HG03521 (cell line): ENCODE measurements around the gene CUEDC2.

Experiments
- ATAC-seq: cut with Tn5 transposase; IDR thresholded peaks from one replicate; pipeline ENCODE4 v1.9.1; 2021; ENCODE audit warnings: mild to moderate bottlenecking, moderate library complexity; ENCODE audit not compliant: unreplicated experiment

The CUEDC2 gene

DNA sequence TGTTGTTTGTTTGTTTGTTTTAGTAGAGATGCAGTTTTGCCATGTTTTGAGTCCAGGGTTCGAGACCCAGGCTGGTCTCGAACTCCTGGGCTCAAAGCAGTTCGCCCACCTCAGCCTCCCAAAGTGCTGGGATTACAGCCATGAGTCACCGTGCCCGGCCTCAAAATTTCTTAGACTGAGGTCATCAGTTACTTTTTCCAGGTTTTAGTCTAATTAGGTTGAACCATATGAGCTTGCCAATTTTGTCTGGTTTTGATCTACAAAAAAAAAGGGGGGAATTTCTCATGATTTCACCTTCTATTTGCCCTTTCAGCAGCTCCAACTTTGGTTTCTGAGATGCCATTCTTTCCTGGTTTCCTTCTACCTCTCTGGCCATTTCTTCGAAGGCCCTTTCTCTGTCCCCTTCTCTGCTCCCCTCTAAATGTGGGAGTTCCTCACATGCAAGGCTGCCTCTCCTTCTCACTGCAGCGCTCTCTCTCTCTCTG lies 5.5 kb downstream of the CUEDC2 start:
- no peak for ATAC-seq

DNA sequence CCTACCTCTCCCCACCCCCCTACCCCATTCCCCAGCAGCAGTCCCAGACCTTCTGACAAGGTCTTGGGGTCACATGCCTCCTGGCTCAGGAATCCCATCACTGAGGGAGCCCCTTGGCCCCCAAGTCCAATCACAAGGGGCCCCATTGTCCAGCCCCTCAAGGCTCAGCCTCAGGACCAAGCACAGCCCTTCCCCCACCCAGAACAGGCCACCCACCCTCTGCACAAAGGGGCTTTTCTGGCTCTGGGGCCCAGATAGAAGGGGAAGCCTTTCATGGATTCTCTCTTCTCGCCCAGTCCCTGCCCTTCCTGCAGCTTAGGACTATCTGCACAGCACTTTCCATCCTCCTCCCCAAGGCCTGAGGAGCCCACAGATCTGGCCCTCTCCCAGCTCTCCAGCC lies 6.9 kb downstream of the CUEDC2 start:
- ATAC-seq, result no peak

DNA sequence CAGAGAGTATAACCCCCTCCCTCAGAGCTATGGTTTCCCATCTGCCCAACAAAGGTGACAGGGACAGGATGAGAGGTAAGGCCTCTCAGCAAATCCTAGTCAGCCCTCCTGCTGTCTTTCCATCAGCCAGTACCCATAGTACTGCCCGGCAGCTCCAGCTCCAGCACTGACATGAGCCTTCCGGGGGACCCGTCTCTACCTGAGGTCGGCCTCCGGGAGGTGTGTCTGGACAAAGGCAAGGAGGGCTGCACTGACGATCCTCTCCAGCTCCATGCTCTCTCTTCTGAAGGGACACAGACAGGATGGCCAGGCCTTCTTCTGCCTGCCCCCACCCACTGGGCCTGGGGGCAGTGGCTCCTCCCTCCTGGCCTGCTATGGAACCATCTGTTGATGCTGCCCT lies 7.5 kb downstream of the CUEDC2 start:
- no peak for ATAC-seq

DNA sequence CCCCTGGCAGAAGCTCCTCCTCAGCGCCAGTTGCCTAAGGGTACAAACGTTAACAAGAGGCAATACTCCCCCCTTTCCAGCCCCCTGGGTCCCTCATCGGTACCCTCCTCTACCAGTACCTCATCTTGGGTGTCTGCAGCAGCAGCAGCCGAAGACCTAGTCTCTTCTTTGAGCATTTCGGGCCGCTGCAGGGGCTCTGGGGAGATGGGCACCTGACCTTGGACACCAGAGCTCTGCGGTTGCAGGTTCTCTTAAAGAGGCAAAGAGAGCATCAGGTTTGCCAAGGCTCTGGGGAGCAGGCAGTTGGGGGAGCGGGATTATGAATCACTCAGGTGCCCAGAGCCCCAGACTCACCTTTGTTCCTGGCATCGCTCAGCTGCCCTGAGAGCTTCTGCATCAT lies 8.2 kb downstream of the CUEDC2 start:
- no peak for ATAC-seq

DNA sequence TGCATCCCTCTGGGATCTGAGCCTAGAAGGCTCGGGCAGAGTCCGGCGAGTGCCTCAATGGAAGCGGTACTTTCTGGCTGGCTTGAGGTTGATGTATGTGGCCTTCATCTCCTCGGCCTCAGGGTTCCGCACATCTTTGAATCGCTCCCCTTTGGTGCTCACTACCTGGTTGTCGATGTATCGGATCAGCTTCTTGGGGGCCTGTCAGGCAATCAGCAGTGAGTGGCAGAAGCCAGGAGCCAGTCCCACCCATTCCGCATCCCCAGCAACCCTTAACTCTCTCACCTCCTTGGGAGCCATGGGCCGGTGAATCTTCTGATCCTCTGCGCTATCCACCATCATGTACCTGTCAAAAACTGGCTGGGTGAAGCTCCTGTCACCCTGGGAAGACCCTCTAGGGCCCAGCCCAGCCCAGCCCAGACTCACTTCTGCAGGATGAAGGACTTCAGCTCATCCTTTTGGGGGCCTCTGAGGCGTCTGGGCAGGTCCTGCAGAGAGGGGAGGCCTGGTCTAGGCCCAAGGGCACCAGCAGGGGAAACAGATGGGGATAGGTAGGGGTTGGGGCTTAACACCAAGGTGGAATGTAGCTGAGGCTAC lies 8.9 kb downstream of the CUEDC2 start:
- no peak for ATAC-seq

DNA sequence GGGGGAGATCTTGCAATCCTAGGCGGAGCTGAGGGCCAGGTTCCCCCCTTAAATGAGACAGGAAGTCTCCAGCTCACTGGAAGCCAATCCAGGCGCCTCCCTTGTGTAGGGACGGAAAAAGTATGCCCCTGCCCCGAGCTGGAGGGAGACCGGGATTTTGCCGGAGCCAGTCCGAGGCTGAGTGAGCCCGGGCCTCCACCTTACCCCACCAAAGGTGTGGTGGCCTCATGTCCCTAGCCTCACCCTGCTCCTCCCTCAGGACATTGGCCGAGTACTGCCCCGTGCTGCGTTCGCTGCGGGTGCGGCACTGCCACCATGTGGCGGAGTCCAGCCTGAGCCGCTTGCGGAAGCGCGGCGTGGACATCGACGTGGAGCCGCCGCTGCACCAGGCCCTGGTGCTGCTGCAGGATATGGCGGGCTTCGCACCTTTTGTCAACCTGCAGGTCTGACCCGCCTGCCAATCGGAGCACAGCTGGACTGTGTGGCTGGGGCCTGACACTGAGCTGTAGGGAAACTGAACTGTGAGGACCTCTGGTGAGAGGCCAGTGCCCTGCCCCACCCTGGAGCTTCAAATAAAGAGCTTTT lies 9.7 kb downstream of the CUEDC2 start:
- ATAC-seq, result no peak

DNA sequence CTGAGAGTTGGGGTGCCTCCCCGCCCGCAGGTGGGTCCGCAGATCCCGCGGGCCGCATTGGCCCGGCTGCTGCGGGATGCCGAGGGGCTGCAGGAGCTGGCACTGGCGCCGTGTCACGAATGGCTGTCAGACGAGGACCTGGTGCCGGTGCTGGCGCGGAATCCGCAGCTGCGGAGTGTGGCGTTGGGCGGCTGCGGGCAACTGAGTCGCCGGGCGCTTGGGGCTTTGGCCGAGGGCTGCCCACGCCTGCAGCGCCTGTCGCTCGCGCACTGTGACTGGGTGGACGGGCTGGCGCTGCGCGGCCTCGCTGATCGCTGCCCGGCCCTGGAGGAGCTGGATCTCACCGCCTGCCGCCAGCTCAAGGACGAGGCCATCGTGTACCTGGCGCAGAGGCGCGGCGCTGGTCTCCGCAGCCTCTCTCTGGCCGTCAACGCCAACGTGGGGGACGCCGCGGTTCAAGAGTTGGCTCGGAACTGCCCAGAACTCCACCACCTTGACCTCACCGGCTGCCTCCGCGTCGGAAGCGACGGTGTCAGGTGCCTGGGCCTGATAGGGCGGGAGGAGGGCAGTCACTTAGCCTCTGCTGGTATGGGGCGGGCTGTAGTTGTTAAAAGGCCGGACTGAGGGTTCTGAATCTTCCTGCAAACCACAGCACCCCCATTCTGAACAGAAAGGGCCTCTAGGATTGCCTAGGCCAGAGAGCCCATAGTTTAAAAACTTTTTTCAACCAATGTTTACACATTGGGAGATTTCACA lies 10.4 kb downstream of the CUEDC2 start:
- no peak for ATAC-seq

DNA sequence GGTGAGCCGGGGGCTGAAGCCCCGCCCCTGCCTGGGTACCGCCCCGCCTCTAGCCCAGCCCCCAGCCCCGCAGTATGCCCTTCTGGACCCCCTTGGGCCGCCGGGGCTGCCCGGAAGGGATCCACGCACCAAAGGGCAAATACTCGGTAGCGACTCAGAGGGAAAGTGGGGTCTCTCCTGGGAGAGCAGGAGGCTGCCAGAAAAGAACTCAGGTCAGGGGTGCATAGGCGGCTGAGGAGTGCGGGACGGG lies 10.9 kb downstream of the CUEDC2 start:
- no peak for ATAC-seq

DNA sequence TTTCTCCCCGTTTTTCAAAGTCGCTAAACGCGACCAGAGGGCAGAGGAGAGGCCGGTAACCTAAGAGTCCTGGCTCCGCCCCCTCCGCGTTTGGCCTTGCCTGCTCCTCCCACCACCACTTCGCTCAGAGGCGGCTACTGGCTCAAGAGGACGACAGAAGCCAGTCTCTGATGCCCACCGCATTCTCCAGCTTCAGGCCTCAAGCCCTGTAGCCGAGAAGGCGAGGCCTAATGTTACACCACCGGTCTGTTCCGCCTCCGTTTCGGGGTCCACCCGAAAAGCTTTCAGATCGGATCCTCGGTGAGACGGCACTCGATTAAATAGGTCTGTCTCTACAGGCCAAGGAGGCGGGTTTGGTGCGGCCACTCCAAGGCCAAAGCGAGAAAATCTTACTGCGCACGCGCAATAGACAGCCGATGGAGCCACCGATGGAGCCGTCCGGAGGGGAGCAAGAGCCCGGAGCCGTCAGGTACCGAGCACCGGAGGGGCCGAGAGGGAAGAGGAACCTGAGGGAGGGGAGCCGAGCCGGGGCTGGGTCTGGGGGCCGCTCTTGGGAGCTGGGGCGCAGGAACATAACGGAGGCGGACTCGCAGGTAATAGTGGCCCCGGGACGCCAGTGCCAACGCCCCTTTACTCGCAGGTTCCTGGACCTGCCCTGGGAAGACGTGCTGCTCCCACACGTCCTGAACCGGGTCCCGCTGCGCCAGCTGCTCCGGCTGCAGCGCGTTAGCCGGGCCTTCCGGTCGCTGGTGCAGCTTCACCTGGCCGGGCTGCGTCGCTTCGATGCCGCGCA lies 11.5 kb downstream of the CUEDC2 start, which contains the start of gene FBXL15:
TSS of gene FBXL15 (plus strand) at position 123 of the 793 bp plus-strand sequence. CDS start at position 417, 294 bp downstream.
- ATAC-seq, result peak; percentile 73

DNA sequence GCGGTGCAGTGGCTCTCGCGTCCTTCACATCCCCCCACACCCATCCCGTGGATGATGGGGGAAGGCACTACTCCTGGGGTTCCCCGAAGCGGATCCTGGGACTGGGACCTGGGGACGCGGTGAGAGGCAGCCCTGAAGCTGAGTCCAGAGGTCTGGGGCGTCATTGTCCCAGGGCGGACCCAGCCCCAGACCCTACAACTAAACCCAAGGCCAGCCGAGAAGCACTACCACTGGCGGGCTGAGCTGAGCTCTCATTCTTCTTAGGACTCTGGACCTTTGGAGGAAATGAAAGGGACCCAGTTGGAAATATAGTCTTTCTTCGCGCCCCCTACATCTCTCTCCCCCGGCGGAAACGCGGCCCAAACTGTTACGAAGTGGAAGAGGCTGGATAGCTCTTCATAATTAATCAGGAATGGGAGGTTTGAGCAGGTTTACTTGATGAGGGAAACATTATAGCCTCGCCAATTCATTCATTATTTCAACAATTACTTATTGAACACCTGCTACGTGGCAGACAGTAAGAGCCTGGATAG lies 12.1 kb downstream of the CUEDC2 start:
- ATAC-seq, result no peak

DNA sequence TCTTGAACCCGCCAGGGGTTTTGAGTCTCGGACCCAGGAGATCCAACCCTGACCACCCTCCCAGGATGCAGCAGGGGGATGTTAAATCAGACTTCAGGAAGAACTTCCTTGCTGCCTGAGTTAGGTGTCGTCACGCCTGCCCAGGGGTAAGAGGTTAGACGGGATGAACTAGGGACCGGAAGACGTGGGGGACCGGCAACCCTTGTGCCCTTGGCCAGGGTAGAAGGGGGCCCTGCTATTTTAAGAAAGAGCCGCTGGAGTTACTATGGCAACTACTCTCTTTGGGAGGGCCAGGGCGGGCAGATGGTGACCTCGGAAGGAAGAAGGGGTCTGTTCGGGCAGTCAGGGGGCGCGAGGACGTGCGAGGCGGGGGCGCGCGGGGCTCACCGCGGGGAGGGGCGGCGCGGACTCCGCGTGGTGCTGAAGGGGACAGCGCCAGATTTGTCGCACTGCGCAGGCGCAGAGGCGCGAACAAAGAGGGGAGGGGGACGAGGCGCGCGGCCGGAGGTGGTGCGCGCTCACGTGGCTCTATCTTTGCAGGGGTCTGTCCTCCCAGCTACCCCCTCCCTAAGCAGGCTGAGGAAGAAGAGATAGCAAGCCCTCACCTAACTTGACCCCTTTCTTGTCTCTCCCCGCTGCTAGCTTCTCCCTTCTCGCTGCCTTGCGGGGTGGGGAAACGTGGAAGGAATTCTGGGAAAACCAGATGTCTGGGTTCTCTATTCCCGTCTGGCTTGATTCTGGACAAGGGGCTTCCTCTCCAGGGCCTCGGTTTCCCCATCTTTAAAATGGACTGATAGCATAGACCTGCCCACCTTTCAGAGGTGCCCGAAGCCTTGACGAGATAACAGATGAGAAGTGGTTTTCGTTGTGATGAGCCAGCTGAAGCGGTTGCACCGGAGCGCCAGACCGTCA lies 12.8 kb downstream of the CUEDC2 start:
- no peak for ATAC-seq

DNA sequence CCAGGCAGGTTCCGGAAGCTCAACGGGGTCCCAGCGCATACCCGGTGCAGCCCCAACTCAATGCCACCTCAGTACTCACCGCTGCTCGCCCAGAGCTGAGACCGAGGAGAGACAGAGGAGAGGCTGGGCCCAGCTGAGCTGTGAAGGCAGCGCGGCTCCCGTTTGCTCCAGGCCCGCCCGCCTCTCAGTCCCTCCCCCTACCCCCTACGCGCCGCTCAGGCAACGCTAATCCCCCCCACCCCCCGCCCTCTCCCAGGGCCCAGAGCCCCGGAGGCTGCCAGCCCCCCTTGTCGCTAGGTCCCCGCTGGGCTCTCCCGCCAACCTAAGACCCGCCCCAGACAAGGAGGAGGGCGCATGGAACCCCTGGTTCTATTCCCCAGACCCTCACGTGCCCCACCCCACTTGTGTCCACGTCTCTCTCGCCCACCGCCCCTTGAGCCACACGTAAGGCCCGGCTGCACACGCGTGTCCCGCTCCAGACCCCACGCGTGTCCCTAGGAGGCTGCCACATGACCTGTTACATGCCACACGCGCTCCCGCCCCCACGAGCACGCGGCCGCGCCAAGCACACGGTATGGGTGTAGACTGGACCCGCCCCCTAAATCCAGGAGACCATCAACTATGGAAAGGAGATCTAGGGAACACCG lies 13.6 kb downstream of the CUEDC2 start, which contains the start of gene PSD:
TSS of gene PSD (minus strand) at position 164 of the 647 bp plus-strand sequence. CDS start 1,747 bp downstream, outside the sequence.
- no peak for ATAC-seq

DNA sequence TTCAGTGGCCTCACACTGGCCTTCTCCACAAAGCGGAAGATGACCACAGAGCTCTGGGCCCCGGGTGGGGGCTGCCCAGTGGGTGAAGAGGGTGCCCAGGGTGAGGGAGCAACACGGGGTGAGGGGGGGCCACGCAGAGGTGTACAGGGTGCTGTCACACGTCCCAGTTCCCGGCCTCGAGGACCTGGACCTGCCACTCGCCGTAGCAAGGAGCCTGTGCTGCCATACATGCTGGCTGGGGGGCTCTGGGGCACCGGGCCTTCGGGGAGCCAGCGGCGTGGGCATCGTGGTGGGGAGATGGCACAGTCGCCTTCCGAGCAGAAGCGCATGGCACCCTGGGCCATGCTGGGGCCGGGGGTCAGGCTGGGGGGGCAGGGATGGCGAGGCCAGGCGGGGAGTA lies 15.7 kb downstream of the CUEDC2 start:
- no peak for ATAC-seq

DNA sequence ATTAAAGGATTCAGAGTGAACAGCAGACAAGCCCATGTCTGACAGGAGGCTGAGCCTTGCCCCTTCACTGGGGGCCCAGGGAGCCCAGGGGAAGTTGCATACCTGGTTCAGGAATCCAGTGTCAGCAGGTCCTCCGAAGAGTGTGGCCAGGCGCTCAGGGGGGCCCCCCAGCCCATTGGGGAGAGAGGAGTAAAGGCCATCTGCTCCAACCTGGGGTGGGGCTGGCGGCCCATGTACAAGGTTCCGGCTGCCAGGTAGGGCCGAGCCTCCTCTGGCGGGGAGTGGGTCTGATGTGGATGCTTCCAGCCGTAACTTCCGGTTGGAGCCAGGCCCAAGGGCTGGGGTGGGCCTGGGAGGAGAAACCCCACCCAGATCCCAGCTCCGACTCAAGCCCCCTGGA lies 16.1 kb downstream of the CUEDC2 start:
- no peak for ATAC-seq

DNA sequence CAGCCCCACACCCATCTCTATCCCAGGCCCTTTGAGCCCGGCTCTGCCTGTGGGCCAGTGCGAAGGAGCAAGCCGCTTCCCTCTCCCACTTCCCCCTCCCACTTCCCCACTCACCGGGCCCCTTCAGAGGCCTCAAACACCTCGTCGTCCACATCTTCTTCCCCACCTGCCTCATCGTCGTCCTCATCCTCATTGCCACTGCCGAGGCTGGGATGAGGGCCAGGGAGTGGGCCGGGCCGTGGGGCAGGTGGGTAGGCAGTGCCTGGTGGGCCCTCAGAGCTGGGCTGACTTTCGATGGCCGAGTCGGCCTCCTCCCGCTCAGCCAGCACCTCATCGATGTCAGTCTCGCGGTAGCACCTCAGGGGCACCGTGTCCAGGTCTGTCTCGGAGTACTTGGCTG lies 17.6 kb downstream of the CUEDC2 start:
- no peak for ATAC-seq

DNA sequence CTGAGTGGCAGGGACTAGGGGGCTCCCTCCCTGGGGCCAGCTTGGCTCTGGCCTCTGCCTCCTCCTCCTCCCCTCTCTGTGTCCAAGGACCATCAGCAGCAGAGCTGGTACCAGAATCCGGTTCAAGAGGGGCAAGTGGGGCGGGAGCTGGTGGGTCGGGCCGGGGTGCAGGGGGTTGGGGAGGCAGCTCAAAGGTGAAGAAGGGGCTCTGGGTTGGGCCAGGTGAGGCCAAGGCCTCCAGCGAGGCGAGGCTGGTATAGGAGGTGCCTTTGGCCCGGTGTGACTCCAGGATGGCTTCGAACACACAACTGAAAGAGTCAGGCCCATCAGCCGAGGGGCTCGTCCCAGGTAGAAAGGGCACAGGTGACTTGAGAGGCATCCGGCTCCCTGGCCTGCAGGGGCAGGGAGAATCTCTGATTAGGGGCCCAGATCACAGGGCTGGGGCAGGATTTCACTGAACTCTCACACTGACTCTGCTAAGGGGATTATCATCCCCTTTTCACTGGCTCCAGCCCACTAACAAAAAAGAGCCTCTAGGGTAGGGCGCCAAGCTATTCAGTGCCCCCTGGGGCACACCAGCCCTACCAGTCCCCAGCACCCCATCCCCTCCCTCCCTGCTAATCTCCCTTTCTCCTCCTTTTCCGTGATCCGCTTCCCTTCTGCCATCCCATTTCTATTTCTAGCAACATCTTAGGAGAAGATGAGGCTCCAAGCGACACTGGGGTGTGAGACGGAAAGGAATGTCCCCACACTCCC lies 18.4 kb downstream of the CUEDC2 start:
- no peak for ATAC-seq

DNA sequence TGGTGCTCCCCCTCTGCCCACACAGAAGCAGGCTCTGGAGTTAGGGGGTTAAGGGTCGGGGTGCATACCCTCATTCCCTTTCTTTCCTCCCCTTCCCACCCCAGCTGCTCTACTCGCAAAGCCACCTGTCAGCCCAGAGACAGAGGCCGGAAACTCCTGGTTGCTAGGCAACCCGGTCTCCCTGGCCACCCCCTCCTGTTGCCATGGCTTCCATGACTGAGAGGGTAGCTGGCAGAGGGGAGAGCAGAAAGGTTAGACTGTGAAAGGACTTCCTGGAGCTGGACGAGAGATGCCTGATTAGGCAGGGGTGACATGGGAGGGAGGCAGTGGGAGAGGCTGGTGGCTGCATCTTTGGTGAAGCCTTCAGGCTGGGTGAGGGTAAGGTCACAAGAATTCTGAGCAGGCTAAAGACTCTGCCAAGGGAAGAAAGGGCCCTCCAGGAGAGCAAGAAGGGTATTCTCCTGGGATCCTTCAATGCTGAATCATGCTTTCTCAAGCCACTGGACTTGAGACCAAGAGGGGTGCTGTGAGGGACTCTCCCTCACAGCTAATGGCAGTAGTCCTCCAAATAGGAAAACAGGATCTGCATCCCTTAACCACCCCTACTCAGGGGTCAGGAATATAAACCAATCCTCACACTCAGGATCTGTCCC lies 19.2 kb downstream of the CUEDC2 start:
- ATAC-seq, result no peak

DNA sequence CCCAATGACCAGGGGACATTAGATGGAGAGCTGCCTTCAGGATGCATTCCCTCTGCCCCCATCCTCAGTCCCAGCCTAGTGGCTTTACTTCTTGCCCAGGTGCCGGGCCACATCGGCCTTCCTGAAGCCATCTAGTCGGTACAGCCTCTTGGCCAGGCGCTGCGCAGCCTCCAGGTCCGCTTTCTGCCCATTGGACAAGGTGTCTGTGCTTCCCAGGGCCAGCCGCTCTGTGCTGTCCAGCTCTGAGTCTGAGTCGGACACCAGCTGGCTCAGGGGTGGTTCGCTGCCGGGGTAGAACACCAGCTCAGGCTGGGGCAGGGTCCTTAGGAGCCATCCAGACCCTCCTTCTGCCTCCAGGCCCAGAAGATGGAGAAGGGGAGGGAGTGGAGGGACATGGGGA lies 20.1 kb downstream of the CUEDC2 start:
- ATAC-seq, result no peak
